RWPE1 (cell line): Measurements from ENCODE around the gene NIFK.

ENCODE experiments used
- CTCF ChIA-PET: fragments of 350-600 bp; sonication (Branson Sonifier 250); formaldehyde crosslinking; extraction: SDS; loops from one replicate; lab custom pipeline; 2021; lab: Yijun Ruan, JAX
- POLR2A ChIA-PET: fragments of 400-600 bp; formaldehyde crosslinking; extraction: SDS; loops from one replicate; lab custom pipeline; 2020; ENCODE audit warnings: antibody characterized with exemption; ENCODE audit not compliant: low non-redundant PET; lab: Yijun Ruan, JAX
- DNase-seq: peaks from one replicate; pipeline ENCODE4 v3.0.0; 2012; ENCODE audit warnings: low spot score
- H3K27ac ChIP-seq: fragments of 450-650 bp; 2 replicates; pipeline ENCODE4 v1.5.1; 2017
- TF ChIP-seq, protein P1 (sequence below): fragments of 450-650 bp; conservative IDR thresholded peaks from 2 replicates; pipeline ENCODE4 v1.5.1; 2017; ENCODE audit warnings: low read depth, mild to moderate bottlenecking

The NIFK gene

DNA sequence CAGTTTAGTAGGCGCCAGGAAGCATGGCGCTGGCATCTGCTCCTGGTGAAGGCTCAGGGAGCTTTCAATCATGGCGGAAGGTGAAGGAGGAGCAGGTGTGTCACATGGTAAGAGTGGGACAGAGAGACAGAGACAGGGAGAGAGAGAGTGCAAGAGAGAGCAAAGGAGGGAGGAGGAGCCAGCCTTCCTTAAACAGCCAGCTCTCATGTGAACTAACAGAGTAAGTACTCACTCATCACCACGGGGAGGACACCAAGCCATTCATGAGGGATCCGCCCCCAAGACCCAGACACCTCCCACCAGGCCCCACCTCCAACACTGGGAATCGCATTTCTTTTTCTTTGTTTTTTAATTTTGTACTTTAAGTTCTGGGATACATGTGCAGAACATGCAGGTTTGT, 46.6 kb downstream of the NIFK start:
- POLR2A ChIA-PET, result no interaction called here
- CTCF ChIA-PET, result interaction anchor here (0.6 to 1.1 kb wide), 3 partner anchors 22 to 159 kb away, joined by 3 read pairs; partner anchors contain the start of gene RNU4ATAC
- H3K27ac ChIP-seq, result no peak overlapping the region
- no peak for DNase-seq
- TF ChIP-seq, protein P1, sequence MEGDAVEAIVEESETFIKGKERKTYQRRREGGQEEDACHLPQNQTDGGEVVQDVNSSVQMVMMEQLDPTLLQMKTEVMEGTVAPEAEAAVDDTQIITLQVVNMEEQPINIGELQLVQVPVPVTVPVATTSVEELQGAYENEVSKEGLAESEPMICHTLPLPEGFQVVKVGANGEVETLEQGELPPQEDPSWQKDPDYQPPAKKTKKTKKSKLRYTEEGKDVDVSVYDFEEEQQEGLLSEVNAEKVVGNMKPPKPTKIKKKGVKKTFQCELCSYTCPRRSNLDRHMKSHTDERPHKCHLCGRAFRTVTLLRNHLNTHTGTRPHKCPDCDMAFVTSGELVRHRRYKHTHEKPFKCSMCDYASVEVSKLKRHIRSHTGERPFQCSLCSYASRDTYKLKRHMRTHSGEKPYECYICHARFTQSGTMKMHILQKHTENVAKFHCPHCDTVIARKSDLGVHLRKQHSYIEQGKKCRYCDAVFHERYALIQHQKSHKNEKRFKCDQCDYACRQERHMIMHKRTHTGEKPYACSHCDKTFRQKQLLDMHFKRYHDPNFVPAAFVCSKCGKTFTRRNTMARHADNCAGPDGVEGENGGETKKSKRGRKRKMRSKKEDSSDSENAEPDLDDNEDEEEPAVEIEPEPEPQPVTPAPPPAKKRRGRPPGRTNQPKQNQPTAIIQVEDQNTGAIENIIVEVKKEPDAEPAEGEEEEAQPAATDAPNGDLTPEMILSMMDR, result no peak

DNA sequence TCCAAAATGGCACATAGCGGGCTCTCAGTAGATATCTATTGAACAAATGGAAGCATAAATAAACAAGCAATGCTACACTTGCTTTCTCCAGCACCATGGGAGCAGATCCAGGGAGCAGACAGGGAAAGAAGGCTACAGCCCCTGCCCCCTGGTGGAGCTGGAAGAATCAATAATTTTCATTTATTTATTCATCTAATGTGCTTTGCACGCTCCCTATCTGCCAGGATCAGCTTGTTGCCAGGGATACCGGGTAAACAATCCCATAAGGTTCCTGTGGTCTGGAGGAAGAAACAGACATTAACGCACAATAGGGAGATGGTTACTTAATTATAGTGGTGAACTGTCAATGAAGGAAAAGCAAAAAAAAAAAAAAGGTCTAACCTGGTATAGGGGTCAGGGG, 47.3 kb downstream of the NIFK start:
- DNase-seq, result peak; percentile 51
- CTCF ChIA-PET, result interaction anchor here (1.1 kb wide), 1 partner anchor 22 kb away, joined by 3 read pairs; no protein-coding TSS in a partner anchor
- TF ChIP-seq, protein P1, result no peak
- POLR2A ChIA-PET, result no interaction called here
- H3K27ac ChIP-seq, result no peak overlapping the region

DNA sequence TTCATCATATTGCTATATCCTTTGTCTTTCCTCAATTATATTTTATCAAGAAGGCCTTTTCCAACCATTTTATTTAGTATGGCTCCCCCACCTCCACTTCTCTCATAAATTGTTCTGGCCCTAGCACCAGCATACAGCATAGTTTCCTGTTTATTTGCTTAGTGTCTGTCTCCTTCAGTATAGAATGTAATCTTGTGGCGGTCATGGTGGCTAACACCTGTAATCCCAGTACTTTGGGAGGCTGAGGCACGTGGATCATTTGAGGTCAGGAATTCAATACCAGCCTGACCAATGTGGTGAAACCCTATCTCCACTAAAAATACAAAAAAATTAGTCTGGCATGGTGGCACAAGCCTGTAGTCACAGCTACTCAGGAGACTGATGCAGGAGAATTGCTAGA, 47.9 kb downstream of the NIFK start:
- CTCF ChIA-PET, result no interaction called here
- DNase-seq, result no peak
- TF ChIP-seq, protein P1, result no peak
- POLR2A ChIA-PET, result no interaction called here
- H3K27ac ChIP-seq, result no peak overlapping the region

DNA sequence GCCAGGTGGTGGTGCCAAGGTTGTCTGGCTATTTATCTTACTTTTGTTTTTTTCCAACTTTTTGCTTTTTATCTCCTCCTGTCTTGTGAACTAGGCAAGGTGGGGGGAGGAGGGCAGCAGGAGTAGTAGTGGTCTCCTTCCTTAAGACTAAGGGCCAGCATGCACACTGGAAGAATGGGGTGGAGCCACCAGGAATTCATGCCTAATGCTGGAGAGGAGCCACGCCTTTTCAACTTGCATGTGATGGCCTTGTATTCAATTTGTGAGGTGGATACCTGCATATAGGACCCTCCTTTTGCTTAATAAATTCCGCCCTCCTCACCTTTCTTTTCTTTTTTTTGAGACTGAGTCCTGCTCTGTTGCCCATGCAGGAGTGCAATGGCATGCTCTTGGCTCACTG, 49.8 kb downstream of the NIFK start:
- TF ChIP-seq, protein P1, result no peak
- H3K27ac ChIP-seq, result no peak overlapping the region
- CTCF ChIA-PET, result no interaction called here
- DNase-seq, result no peak
- POLR2A ChIA-PET, result no interaction called here

DNA sequence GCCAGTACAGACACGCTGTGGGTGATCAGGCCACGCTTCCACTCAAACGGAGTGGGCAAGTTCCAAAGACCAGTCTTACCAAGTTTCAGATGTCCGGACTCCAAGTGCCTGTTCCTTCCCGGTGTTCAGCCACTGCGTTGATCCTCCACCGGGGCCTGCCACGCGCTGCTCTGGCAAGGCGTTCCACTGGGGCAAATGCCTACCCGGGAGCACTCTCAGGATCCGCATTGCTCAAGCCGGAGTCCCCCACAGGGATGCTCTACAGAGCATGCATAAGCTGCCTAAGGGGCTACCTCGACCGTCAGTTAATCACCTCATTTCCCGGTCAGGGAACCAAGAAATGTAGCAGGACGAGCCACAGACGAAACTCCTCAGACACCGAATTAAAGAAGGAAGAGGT, 50.5 kb downstream of the NIFK start:
- ChIA-PET POLR2A (no interaction called here), CTCF (no interaction called here)
- no peak for DNase-seq
- no peak overlapping the region for H3K27ac ChIP-seq
- TF ChIP-seq, protein P1, result no peak

DNA sequence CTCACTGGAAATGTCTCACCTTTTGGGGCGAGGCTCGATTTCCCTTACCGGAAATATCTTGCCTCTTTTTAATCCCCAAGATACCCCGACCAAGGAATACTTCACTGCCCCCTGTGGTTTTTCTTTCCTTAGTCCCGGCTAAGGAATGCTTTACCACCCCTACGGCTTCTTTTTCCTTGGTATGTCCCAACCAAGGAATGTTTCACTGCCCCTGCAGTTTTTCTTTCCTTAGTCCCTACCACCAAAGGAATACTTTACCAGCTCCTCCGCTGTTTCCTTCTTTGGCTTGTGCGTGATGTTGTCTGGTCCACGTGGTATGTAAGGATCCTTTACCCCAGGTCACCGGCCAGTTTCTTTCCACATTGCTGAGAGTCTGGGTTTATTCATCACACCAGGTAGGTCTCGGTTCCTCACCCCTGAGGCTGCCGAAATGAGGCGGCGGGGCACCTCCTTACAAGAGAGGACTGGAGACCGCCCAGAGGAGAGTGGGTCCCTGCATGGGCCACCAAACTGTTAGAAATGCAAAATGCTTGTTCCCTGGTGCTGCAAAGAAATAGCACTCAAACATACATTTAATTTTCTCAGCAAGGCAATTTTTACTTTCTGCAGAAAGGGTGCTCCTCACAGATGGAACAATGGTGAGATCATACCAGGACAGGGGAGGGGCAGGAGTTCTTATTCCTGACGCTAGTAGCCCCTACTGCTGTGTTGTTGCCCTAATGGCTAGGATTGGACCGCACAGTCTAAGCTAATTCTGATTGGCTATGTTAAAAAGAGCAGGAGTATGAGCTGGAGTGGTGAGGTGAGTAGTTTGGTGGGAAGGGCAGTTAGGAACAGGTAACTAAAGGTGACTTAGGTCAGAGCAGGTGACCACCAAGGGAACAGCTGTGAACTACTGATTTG, 54.0 kb downstream of the NIFK start:
- TF ChIP-seq, protein P1, result no peak
- POLR2A ChIA-PET, result no interaction called here
- no peak overlapping the region for H3K27ac ChIP-seq
- CTCF ChIA-PET, result interaction anchor here (0.7 kb wide), 1 partner anchor 488 kb away, joined by 3 read pairs; no protein-coding TSS in a partner anchor
- DNase-seq, result no peak
